KMS-11 (cell line): ENCODE measurements around the gene MED13L.

Source experiments
- H2AFZ ChIP-seq: fragments of 200-600 bp; sonication (generic); 2 replicates; pipeline ENCODE4 v1.6.1; 2016; ENCODE audit warnings: antibody characterized with exemption, mixed run types, low read depth
- H3K27ac ChIP-seq: fragments of 200-600 bp; sonication (generic); 2 replicates; pipeline ENCODE4 v1.6.1; 2016; ENCODE audit warnings: mild to moderate bottlenecking, mixed run types
- H3K27me3 ChIP-seq: fragments of 200-600 bp; sonication (generic); 2 replicates; pipeline ENCODE4 v1.6.1; 2017; ENCODE audit warnings: mild to moderate bottlenecking, low read depth, mixed run types, moderate library complexity; ENCODE audit not compliant: insufficient read depth
- H3K36me3 ChIP-seq: fragments of 200-600 bp; sonication (generic); 2 replicates; pipeline ENCODE4 v1.6.1; 2017; ENCODE audit warnings: mild to moderate bottlenecking, mixed run types; ENCODE audit not compliant: insufficient read depth
- H3K4me1 ChIP-seq: fragments of 200-600 bp; sonication (generic); 2 replicates; pipeline ENCODE4 v1.6.1; 2016; ENCODE audit warnings: mild to moderate bottlenecking, low read depth, mixed run types; ENCODE audit not compliant: poor library complexity, severe bottlenecking
- H3K4me2 ChIP-seq: fragments of 200-600 bp; sonication (generic); 2 replicates; pipeline ENCODE4 v1.7.0; 2016; ENCODE audit warnings: mild to moderate bottlenecking, mixed run types
- H3K4me3 ChIP-seq: fragments of 200-600 bp; sonication (generic); IDR thresholded peaks from 2 replicates; pipeline ENCODE4 v1.6.1; 2017; ENCODE audit warnings: low read depth, low read length, mixed read lengths; ENCODE audit not compliant: insufficient read depth
- H3K79me2 ChIP-seq: fragments of 200-600 bp; sonication (generic); 2 replicates; pipeline ENCODE4 v1.6.1; 2016; ENCODE audit warnings: low read depth, mixed run types; ENCODE audit not compliant: insufficient read depth
- H3K9ac ChIP-seq: fragments of 200-600 bp; sonication (generic); 2 replicates; pipeline ENCODE4 v1.6.1; 2016; ENCODE audit warnings: mild to moderate bottlenecking, mixed run types
- H4K20me1 ChIP-seq: fragments of 200-600 bp; sonication (generic); 2 replicates; pipeline ENCODE4 v1.6.1; 2016; ENCODE audit warnings: mild to moderate bottlenecking, mixed run types; ENCODE audit not compliant: insufficient read depth
- TF ChIP-seq, protein P1 (sequence below): fragments of 200-600 bp; sonication (generic); conservative IDR thresholded peaks from 2 replicates; pipeline ENCODE4 v1.6.1; 2017; ENCODE audit warnings: low read depth, mild to moderate bottlenecking, antibody characterized with exemption, low read length, moderate library complexity, mixed read lengths

MED13L gene

DNA sequence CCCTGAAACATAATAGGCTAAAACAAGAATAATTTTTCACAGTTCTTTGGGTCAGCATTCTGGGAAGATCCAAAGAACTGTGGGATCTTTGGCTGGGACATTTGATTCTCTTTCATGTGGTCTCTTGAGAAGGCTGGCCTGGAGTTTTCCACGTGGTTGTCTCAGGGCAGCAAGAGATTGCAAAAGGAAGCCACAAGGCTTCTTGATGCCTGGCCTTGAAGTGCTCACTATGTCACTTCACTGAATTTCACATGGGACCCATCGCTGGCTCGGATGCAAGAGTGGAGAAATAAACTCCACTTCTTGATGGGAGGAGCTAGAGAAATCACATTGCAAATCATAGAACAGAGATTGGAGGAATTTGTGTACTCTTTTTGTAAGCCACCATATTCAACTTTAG is 343.4 kb downstream of the MED13L start:
- Histone ChIP-seq H3K27me3 (no peaks in the 10 kb centered on the region), H3K79me2 (no peaks in the 10 kb centered on the region), H3K9ac (no peak overlapping the region), H3K27ac (no peak overlapping the region), H3K4me1 (no peaks in the 10 kb centered on the region), H3K4me3 (no peak overlapping the region), H3K4me2 (no peak overlapping the region), H3K36me3 (no peaks in the 10 kb centered on the region), H2AFZ (no peak overlapping the region), H4K20me1 (no peaks in the 10 kb centered on the region)
- TF ChIP-seq, protein P1, sequence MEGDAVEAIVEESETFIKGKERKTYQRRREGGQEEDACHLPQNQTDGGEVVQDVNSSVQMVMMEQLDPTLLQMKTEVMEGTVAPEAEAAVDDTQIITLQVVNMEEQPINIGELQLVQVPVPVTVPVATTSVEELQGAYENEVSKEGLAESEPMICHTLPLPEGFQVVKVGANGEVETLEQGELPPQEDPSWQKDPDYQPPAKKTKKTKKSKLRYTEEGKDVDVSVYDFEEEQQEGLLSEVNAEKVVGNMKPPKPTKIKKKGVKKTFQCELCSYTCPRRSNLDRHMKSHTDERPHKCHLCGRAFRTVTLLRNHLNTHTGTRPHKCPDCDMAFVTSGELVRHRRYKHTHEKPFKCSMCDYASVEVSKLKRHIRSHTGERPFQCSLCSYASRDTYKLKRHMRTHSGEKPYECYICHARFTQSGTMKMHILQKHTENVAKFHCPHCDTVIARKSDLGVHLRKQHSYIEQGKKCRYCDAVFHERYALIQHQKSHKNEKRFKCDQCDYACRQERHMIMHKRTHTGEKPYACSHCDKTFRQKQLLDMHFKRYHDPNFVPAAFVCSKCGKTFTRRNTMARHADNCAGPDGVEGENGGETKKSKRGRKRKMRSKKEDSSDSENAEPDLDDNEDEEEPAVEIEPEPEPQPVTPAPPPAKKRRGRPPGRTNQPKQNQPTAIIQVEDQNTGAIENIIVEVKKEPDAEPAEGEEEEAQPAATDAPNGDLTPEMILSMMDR = no peak

DNA sequence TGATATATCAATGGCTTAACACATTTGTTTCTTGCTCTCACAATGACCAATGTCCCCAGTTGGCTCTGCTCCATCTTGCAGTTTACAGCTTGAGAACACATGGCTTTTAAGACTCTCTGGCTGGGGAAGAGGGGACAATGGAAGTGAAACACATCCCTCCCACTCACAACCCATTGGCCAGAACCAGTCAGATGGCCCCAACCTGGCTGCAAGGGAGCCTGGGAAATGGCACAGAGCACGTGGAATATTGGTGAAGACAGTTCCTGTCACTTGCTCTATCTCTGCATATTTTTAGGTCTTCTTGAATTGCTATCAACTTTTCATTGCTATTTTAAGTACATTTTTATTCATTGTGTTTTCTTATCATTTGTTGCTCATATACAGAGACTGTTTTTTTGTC is 345.4 kb downstream of the MED13L start:
- H3K79me2 ChIP-seq = no peaks in the 10 kb centered on the region

DNA sequence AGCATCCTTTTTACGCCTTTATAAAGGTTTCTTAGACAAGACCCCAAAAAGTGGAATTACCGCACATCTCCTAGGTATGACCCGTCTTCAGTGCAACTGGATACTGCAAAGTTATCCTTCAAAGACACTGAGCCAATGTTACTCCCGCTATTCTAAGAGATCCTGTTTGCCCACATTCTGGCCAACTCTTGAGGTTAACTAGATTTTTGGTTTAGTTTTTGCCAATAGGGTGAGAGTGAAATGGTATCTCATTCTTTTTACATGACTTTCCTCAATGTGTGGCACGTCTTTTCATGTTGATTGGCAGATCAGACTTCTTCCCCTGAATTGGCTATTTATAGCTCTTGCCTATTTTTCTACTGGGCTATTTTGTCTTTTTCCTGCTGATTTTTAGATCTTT is 347.2 kb downstream of the MED13L start:
- no peaks in the 10 kb centered on the region for H3K36me3 ChIP-seq
- TF ChIP-seq, protein P1 = no peak
- H3K27me3 ChIP-seq = no peaks in the 10 kb centered on the region
- no peaks in the 10 kb centered on the region for H3K4me1 ChIP-seq
- H3K79me2 ChIP-seq = no peaks in the 10 kb centered on the region
- H3K27ac ChIP-seq = no peak overlapping the region
- H3K4me2 ChIP-seq = no peak overlapping the region
- H4K20me1 ChIP-seq = no peaks in the 10 kb centered on the region
- H3K4me3 ChIP-seq = no peak overlapping the region
- no peak overlapping the region for H3K9ac ChIP-seq
- no peak overlapping the region for H2AFZ ChIP-seq

More for the DNA sequence above, 345.4 kb downstream of the MED13L start:
- no peaks in the 10 kb centered on the region for H4K20me1 ChIP-seq
- no peak overlapping the region for H3K9ac ChIP-seq
- H3K4me2 ChIP-seq = no peak overlapping the region
- H3K27me3 ChIP-seq = no peaks in the 10 kb centered on the region
- H3K27ac ChIP-seq = no peak overlapping the region
- H2AFZ ChIP-seq = no peak overlapping the region
- no peaks in the 10 kb centered on the region for H3K36me3 ChIP-seq
- TF ChIP-seq, protein P1 = no peak
- H3K4me1 ChIP-seq = no peaks in the 10 kb centered on the region
- H3K4me3 ChIP-seq = no peak overlapping the region

DNA sequence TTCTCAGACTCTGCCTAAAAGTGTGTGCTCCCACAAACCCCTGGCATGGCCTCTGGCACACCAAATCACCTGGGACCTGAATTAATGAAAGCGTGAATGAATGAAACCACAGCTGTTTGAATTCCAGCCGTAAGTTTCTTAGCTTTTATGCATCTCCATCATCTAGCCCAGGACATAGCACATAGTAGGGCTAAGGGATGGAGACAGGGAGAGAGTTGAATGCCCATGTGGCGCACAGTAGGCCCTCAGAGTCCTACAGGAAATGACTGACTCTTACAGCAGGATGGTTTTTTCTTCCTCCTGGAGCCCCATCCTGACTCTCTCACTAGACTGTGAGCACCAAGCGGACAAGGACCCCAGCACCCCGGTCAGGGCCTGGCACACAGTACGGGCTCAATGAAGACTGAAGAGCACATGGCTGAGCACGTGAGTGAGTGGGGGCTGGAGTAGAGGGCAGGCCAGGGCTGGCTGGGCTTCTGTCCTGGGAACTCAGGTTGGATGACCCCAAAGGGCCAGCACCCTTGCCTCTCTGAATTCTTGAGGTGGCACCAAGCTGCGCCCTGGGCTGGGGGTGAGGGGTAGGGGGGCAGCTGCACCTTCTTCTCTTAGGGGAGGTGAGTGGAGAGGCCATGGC is 351.3 kb downstream of the MED13L start:
- Histone ChIP-seq H2AFZ (no peak overlapping the region), H3K27ac (no peak overlapping the region), H3K9ac (no peak overlapping the region), H4K20me1 (no peaks in the 10 kb centered on the region), H3K4me1 (no peaks in the 10 kb centered on the region), H3K27me3 (no peaks in the 10 kb centered on the region), H3K4me3 (no peak overlapping the region), H3K4me2 (no peak overlapping the region), H3K36me3 (no peaks in the 10 kb centered on the region), H3K79me2 (no peaks in the 10 kb centered on the region)
- TF ChIP-seq, protein P1 = no peak
